Adipocyte (in vitro differentiated cells): ENCODE data around the gene FMNL2.

Experiments used
- DNase-seq: peaks from one replicate; pipeline ENCODE4 v3.0.0-alpha.2; 2015; ENCODE audit warnings: low read depth
- H3K27me3 ChIP-seq: replicated peaks from 2 replicates; pipeline ENCODE4 v1.7.0; 2013; ENCODE audit warnings: mild to moderate bottlenecking, low read length, moderate library complexity; ENCODE audit not compliant: control insufficient read depth, insufficient read depth
- H3K36me3 ChIP-seq: 2 replicates; pipeline ENCODE4 v1.7.0; 2013; ENCODE audit warnings: low read length, mild to moderate bottlenecking, moderate library complexity; ENCODE audit not compliant: control insufficient read depth, insufficient read depth, severe bottlenecking
- H3K4me1 ChIP-seq: 2 replicates; pipeline ENCODE4 v1.7.0; 2013; ENCODE audit warnings: mild to moderate bottlenecking, low read length, moderate library complexity; ENCODE audit not compliant: control insufficient read depth, insufficient read depth
- H3K4me3 ChIP-seq: 2 replicates; pipeline ENCODE4 v1.7.0; 2013; ENCODE audit warnings: mild to moderate bottlenecking, low read length, moderate library complexity
- H3K9ac ChIP-seq: 2 replicates; pipeline ENCODE4 v1.7.0; 2013; ENCODE audit warnings: mild to moderate bottlenecking, low read length, moderate library complexity
- H3K9me3 ChIP-seq: 2 replicates; pipeline ENCODE4 v1.7.0; 2013; ENCODE audit warnings: mild to moderate bottlenecking, low read length, moderate library complexity; ENCODE audit not compliant: control insufficient read depth

The FMNL2 gene

DNA sequence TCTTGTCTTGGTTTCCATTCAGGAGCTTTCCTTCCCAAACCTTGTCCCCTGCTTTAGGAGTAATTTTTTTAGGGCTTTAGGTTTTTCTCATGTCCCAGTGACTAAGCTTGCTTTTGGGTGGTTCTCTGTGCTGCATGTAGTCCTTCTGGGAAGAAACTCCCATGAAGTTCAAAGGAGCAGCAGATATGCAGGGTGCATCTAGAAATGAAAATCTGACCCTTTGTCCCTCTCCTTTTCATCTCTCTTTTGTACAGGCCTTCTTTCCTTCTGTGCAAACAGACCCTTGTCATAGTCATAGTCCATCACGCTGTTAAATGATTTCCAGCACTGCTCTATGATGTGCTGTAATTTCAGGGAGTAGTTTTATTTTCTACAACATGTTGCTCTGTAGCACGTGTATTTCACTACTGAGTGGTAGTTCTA lies 20.4 kb downstream of the FMNL2 start:
- no peaks in the 10 kb centered on the region for H3K27me3 ChIP-seq
- peak; percentile 32 for DNase-seq
- peaks cover 23% of the 10 kb centered on the region for H3K4me1 ChIP-seq
- no peak overlapping the region for H3K9ac ChIP-seq
- H3K4me3 ChIP-seq = no peak overlapping the region
- no peaks in the 10 kb centered on the region for H3K9me3 ChIP-seq
- H3K36me3 ChIP-seq = no peaks in the 10 kb centered on the region

- H3K4me1 ChIP-seq = peaks cover 12% of the 10 kb centered on the region
- no peaks in the 10 kb centered on the region for H3K36me3 ChIP-seq
- H3K9me3 ChIP-seq = no peaks in the 10 kb centered on the region
- H3K9ac ChIP-seq = no peak overlapping the region
- no peak for DNase-seq
- H3K4me3 ChIP-seq = no peak overlapping the region
- H3K27me3 ChIP-seq = no peaks in the 10 kb centered on the region
Measured at GRCh38 chr2:152359573-152360363, 24.8 kb downstream of the FMNL2 start.

DNA sequence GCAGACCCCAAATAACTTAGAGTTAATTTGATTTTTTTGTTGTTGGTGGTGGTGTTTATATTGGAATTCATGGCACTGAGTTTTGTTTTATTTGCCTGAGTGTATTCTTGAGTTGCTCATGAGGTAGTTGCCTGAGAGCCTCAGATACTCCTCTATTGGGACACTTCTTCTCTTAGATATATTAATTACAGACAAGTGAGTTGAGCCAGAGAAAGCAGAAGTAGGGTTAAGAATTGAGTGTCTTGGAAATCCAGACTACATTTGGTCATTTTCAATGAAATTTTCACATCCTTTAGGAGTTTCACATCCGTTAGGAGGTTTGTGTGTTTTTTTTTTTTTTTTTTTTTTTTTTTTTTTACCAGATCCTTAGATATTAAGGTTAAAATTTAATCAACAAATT lies 29.0 kb downstream of the FMNL2 start:
- Histone ChIP-seq H3K4me3 (no peak overlapping the region), H3K4me1 (peaks cover 4% of the 10 kb centered on the region), H3K36me3 (no peaks in the 10 kb centered on the region), H3K9ac (no peak overlapping the region), H3K27me3 (no peaks in the 10 kb centered on the region), H3K9me3 (no peaks in the 10 kb centered on the region)
- DNase-seq = no peak

DNA sequence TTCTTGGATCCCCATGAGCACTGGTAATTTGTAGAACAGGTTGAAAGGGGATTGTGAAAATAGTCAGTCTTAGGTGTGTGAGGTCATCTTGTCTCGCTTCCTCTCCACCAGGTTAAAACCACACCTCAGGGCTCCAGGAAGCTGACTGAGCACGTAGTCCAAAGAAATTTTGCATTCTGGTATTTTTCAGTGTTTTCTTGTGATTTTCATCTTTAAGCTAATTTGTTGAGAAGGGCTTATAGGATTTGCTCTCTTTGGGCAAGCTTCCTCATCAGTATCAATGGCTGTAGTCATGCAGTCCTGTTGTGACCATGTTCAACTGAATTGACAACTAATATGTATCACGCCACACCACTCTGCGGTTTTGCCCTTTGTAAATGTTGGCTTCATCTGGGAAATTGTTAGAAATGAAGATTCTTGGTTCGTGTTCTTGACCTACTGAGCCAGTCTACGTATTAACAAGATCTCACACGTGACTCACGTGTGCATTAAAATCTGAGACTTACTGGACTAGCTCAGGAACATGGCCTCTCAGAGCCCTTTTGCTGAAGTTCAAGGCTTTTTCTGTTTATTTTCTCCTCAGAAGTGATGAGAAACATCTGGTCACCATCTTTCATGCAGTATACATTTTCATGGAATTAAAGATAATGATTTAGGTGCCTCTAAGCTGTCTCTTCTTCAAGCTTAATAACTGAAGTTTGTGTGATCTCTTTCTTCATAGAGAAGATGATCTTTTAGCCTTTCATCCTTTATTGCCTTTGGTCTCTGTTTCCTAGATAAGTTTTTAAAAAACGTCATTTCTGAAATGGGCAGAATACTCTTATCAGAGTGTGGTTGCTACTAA lies 32.8 kb downstream of the FMNL2 start:
- Histone ChIP-seq H3K4me1 (peaks cover 26% of the 10 kb centered on the region), H3K36me3 (no peaks in the 10 kb centered on the region), H3K9me3 (no peaks in the 10 kb centered on the region), H3K27me3 (no peaks in the 10 kb centered on the region), H3K9ac (no peak overlapping the region), H3K4me3 (no peak overlapping the region)
- DNase-seq = peak; percentile 27

GRCh38 chr2:152369176-152369860 lies 34.3 kb downstream of the FMNL2 start:
- Histone ChIP-seq H3K9me3 (no peaks in the 10 kb centered on the region), H3K4me3 (peak overlapping the region; percentile 41), H3K27me3 (no peaks in the 10 kb centered on the region), H3K9ac (peak overlapping the region; percentile 55), H3K36me3 (no peaks in the 10 kb centered on the region), H3K4me1 (peaks cover 26% of the 10 kb centered on the region)
- peak; percentile 87 for DNase-seq

GRCh38 chr2:152370783-152371182 lies 35.8 kb downstream of the FMNL2 start:
- no peak overlapping the region for H3K4me3 ChIP-seq
- no peak for DNase-seq
- H3K9ac ChIP-seq = no peak overlapping the region

DNA sequence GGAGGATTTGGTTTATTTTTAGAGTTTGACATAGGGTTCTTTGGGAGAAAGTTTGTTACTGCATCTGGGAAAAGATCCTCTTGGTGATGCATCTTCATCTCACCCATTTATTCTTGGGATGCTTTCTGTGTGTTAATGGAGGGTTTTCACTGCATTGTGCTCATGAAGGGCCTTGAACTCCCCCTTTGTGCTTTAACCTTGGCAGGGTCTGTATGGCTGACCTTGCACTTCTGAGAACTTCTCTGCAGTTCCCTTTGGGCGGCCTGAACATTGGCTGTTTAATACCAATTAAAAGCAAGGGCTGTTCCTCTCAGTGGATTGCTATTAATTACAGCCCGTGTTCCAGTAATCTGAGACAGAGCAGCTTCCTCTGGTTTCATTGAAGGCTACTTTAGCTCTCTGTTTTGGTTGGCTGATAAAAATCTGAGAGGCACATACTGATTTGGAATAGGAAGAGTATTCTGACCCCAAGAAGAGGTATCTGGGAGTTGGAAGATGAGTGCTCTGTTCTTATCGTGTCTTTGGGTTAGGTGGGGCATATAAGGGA lies 37.5 kb downstream of the FMNL2 start:
- H3K9ac ChIP-seq = no peak overlapping the region
- H3K36me3 ChIP-seq = no peaks in the 10 kb centered on the region
- no peak overlapping the region for H3K4me3 ChIP-seq
- H3K4me1 ChIP-seq = peaks cover 26% of the 10 kb centered on the region
- no peaks in the 10 kb centered on the region for H3K27me3 ChIP-seq
- H3K9me3 ChIP-seq = no peaks in the 10 kb centered on the region
- no peak for DNase-seq

More at GRCh38 chr2:152370783-152371182, 35.8 kb downstream of the FMNL2 start:
- Histone ChIP-seq H3K36me3 (no peaks in the 10 kb centered on the region), H3K4me1 (peaks cover 26% of the 10 kb centered on the region), H3K27me3 (no peaks in the 10 kb centered on the region), H3K9me3 (no peaks in the 10 kb centered on the region)

DNA sequence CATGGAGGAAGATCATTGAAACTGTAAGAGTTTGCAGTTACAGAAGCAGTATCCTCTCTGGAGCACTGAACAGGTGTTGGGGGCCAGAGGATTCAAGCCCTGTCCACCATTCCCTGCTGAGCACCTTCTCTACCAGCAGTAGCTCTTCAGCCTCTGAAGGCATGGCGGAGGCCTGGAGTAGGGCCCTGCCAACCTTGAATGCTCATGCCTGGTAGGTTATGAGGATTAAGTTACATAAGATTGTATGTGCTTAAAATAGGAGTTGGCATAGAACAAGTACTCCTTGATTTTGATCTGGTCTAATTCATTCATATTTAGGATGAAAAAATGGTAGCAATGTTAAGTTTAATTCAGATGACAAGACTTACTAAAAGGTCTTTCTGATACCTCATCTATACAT lies 40.2 kb downstream of the FMNL2 start:
- no peaks in the 10 kb centered on the region for H3K9me3 ChIP-seq
- DNase-seq = no peak

DNA sequence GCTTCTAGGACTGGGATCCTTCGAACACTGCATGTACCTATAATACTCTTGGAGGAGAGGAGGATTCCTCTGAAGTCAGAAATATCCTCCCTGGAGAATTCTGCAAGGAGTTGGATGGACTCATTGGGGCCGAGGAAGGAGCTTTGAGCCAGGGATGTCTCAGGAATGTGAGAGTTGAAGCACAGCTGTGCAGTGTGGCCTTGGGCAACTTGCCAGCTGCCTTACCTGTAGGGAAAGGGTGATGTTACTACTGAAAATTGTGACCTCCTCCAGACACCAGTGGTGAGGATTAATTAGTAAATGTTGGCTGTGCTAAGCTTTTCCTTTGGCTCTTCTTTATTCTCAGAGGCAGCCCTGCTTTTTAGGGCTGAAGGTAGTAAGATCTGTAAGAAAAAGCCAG lies 41.4 kb downstream of the FMNL2 start:
- Histone ChIP-seq H3K36me3 (no peaks in the 10 kb centered on the region), H3K9ac (no peak overlapping the region), H3K4me1 (no peaks in the 10 kb centered on the region), H3K27me3 (no peaks in the 10 kb centered on the region), H3K9me3 (no peaks in the 10 kb centered on the region), H3K4me3 (no peak overlapping the region)
- no peak for DNase-seq

More for the DNA sequence above, 40.2 kb downstream of the FMNL2 start:
- no peaks in the 10 kb centered on the region for H3K27me3 ChIP-seq
- H3K9ac ChIP-seq = no peak overlapping the region
- H3K4me3 ChIP-seq = no peak overlapping the region
- H3K4me1 ChIP-seq = peaks cover 9% of the 10 kb centered on the region
- no peaks in the 10 kb centered on the region for H3K36me3 ChIP-seq

DNA sequence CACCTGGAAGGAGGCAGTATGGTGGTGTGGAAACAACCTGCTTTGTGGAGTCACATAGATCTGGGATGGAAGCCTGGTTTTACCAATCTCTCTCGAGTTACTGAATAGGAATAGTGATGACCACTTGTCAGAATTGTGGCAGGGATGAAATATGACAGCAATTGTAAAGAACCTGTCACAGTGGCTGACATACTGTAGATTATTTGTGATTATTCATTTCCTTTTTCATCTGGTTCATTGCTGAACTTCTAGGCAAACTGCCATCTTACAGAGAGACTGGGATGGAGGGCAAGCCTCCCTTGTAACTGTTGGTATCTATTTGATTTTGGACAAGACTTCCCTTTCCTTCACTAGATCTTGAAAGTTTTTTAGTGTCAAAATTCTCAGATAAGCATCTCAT lies 42.0 kb downstream of the FMNL2 start:
- DNase-seq = no peak
- H3K27me3 ChIP-seq = no peaks in the 10 kb centered on the region
- no peaks in the 10 kb centered on the region for H3K9me3 ChIP-seq
- no peak overlapping the region for H3K4me3 ChIP-seq
- H3K9ac ChIP-seq = no peak overlapping the region
- H3K4me1 ChIP-seq = no peaks in the 10 kb centered on the region
- no peaks in the 10 kb centered on the region for H3K36me3 ChIP-seq

DNA sequence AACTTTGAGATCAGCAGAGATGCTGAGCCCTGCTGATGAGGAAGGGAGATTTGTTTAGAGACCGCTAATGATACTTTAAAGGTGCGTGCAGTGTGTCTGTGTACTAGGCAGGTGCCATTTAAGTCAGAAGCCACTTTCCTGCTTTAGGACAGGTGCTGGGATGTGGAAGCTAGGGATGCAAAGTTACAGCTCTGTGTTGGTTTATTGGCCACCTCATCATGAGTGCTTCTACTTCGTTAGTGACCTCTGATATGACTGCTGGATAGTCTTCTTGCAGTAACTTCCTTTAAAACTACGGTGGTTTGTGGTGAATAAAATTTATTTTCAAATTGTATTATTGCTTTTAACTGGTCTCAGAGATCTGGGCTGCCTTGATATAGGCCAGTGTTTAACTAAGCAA lies 44.1 kb downstream of the FMNL2 start:
- H3K27me3 ChIP-seq = no peaks in the 10 kb centered on the region
- no peak overlapping the region for H3K4me3 ChIP-seq
- no peak overlapping the region for H3K9ac ChIP-seq
- H3K36me3 ChIP-seq = no peaks in the 10 kb centered on the region
- no peak for DNase-seq
- no peaks in the 10 kb centered on the region for H3K9me3 ChIP-seq
- H3K4me1 ChIP-seq = no peaks in the 10 kb centered on the region
